Caco-2 (cell line): ENCODE results near the gene SAMD8. TPM values are rescaled to one million over a fixed set of nuclear protein-coding genes. Genes with fewer than 3 reads are reported as not detected.
A peak's percentile ranks its signal among the peaks of the same experiment; 100 is the strongest.

Source experiments
- BruUV-seq: library from RNA; stranded (reverse); fragments of 400-500 nt; replicated peaks from 2 replicates; lab custom pipeline; 2021; lab: Mats Ljungman, UMichigan
- CTCF ChIA-PET: fragments of 300-600 bp; sonication (Branson Sonifier 250); formaldehyde crosslinking; loops from one replicate; lab custom pipeline; 2022; ENCODE audit warnings: antibody characterized with exemption; lab: Charles Lee
- POLR2A ChIA-PET: fragments of 300-600 bp; sonication (Branson Sonifier 250); formaldehyde crosslinking; loops from one replicate; lab custom pipeline; 2022; ENCODE audit warnings: antibody characterized with exemption; lab: Charles Lee
- DNase-seq, 2 experiments: peaks; one replicate each; pipeline versions ENCODE4 v3.0.0 to v3.0.0-alpha.2; 2020 to 2022
- H3K27me3 ChIP-seq: replicated peaks from 2 replicates; pipeline ENCODE4 v1.6.0; 2011; ENCODE audit warnings: low read length; ENCODE audit not compliant: control insufficient read depth, insufficient read depth
- H3K36me3 ChIP-seq: 2 replicates; pipeline ENCODE4 v1.5.1; 2011; ENCODE audit warnings: low read length; ENCODE audit not compliant: control insufficient read depth, insufficient read depth
- H3K4me1 ChIP-seq: fragments of 250-450 bp; sonication (Bioruptor Pico); 2 replicates; pipeline ENCODE4 v1.5.1; 2020; ENCODE audit warnings: mild to moderate bottlenecking
- H3K4me3 ChIP-seq: 2 replicates; pipeline ENCODE4 v1.5.1; 2011; ENCODE audit warnings: low read depth, mild to moderate bottlenecking, control low read depth, low read length
- H3K9me3 ChIP-seq: fragments of 250-450 bp; sonication (Bioruptor Pico); 2 replicates; pipeline ENCODE4 v1.5.1; 2020; ENCODE audit warnings: mild to moderate bottlenecking, moderate library complexity
- H3K27ac Mint-ChIP-seq: one replicate; pipeline ENCODE4 v1.8.0; 2022; ENCODE audit warnings: mixed read lengths; ENCODE audit not compliant: unreplicated experiment
- H3K27me3 Mint-ChIP-seq: one replicate; pipeline ENCODE4 v1.8.0; 2022; ENCODE audit warnings: mixed read lengths; ENCODE audit not compliant: insufficient read depth, unreplicated experiment
- H3K36me3 Mint-ChIP-seq: one replicate; pipeline ENCODE4 v1.8.0; 2022; ENCODE audit warnings: mild to moderate bottlenecking, mixed read lengths; ENCODE audit not compliant: insufficient read depth, unreplicated experiment
- H3K4me1 Mint-ChIP-seq: one replicate; pipeline ENCODE4 v1.8.0; 2022; ENCODE audit warnings: low read depth, mixed read lengths; ENCODE audit not compliant: unreplicated experiment
- H3K4me3 Mint-ChIP-seq: one replicate; pipeline ENCODE4 v1.8.0; 2022; ENCODE audit warnings: mild to moderate bottlenecking, moderate library complexity, mixed read lengths; ENCODE audit not compliant: unreplicated experiment
- H3K9me3 Mint-ChIP-seq: one replicate; pipeline ENCODE4 v1.8.0; 2022; ENCODE audit warnings: mixed read lengths; ENCODE audit not compliant: unreplicated experiment
- intact Hi-C: fragments of 100-400 bp; cut with micrococcal nuclease; formaldehyde crosslinking; loops from one replicate; pipeline ENCODE4 v1.10.0; 2022; ENCODE audit not compliant: unreplicated experiment
- total RNA-seq: library from RNA; stranded (reverse); gene quantifications from 2 replicates; pipeline ENCODE4 v1.2.3, GENCODE V29; 2022
- TF ChIP-seq, protein P1 (sequence below), 2 experiments: fragments of 200-600 bp in 1 of 2; IDR thresholded peaks; 1 replicate in 1 of 2; 2 replicates in 1 of 2; pipeline versions ENCODE4 v1.5.1 to v1.8.0; 2011 to 2022; ENCODE audit warnings: antibody characterized with exemption in 1 of 2, control low read depth in 1 of 2, inconsistent platforms in 1 of 2, low read depth in 1 of 2, low read length in 1 of 2, mild to moderate bottlenecking in 1 of 2, moderate library complexity in 1 of 2; ENCODE audit not compliant: insufficient read depth in 1 of 2, severe bottlenecking in 1 of 2, unreplicated experiment in 1 of 2

Gene SAMD8
- total RNA-seq, 1 experiment from 2014 or later, result 25.2 TPM

DNA sequence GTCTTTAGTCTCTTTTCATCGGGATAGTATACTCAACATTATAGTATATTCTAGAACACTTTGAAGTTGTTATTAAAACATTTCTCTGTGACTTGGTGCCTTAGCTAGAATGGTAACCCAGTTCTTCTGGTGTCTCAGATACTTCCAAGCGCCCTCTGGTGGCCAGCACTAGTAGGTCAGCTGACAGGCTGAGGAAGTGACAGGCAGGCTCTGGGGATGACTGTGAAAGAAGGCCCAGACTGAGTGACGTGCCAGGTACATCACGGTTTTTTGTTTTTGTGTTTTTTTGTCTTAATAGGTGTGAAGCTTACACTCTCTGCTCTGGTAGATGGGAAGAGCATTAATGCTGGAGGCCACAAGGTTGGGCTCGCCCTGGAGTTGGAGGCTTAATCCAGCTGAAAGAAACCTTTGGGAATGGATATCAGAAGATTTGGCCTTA lies 119.2 kb downstream of the SAMD8 start:
- Histone ChIP-seq H3K9me3 (no peaks in the 10 kb centered on the region), H3K4me3 (no peak overlapping the region), H3K4me1 (peaks cover 58% of the 10 kb centered on the region), H3K36me3 (peaks cover 9% of the 10 kb centered on the region), H3K27me3 (no peaks in the 10 kb centered on the region)
- BruUV-seq, result no TSS peak
- Mint-ChIP-seq H3K27ac (peak overlapping the region; percentile 62), H3K27me3 (no peaks in the 10 kb centered on the region), H3K9me3 (no peaks in the 10 kb centered on the region), H3K36me3 (peaks cover 88% of the 10 kb centered on the region), H3K4me1 (peaks cover 48% of the 10 kb centered on the region), H3K4me3 (peak overlapping the region; percentile 9)
- DNase-seq, result peak; percentile 89 to 92
- intact Hi-C loops, result loop anchor here (1.0 to 10.0 kb wide), 4 partner anchors 19 to 966 kb away; no protein-coding TSS in a partner anchor
- ChIA-PET CTCF (interaction anchor here (0.7 to 1.3 kb wide), 3 partner anchors 19 to 44 kb away, joined by 3 to 21 read pairs (median 20); partner anchors contain the start of gene VDAC2), POLR2A (interaction anchor here (0.6 to 1.4 kb wide), 2 partner anchors 20 to 21 kb away, joined by 4 to 6 read pairs; partner anchors contain the start of gene VDAC2)
- TF ChIP-seq, protein P1, sequence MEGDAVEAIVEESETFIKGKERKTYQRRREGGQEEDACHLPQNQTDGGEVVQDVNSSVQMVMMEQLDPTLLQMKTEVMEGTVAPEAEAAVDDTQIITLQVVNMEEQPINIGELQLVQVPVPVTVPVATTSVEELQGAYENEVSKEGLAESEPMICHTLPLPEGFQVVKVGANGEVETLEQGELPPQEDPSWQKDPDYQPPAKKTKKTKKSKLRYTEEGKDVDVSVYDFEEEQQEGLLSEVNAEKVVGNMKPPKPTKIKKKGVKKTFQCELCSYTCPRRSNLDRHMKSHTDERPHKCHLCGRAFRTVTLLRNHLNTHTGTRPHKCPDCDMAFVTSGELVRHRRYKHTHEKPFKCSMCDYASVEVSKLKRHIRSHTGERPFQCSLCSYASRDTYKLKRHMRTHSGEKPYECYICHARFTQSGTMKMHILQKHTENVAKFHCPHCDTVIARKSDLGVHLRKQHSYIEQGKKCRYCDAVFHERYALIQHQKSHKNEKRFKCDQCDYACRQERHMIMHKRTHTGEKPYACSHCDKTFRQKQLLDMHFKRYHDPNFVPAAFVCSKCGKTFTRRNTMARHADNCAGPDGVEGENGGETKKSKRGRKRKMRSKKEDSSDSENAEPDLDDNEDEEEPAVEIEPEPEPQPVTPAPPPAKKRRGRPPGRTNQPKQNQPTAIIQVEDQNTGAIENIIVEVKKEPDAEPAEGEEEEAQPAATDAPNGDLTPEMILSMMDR (IDR thresholded peaks at IDR 0.05; ENCODE audit: insufficient read depth in 1 of 2, low read depth in 1 of 2, low read length in 1 of 2, severe bottlenecking in 1 of 2, unreplicated experiment in 1 of 2), result peak; percentile 91 to 92

Other genes starting within 250 kb of the SAMD8 start
- 244 and 250 TPM in 2 replicates for gene VDAC2, start 99.1 kb downstream of the SAMD8 start, total RNA-seq
- 38.7 and 39.0 TPM in 2 replicates for gene COMTD1, start 124.3 kb downstream of the SAMD8 start, total RNA-seq